ENCODE results near the gene MYLK4.

Gene MYLK4

DNA sequence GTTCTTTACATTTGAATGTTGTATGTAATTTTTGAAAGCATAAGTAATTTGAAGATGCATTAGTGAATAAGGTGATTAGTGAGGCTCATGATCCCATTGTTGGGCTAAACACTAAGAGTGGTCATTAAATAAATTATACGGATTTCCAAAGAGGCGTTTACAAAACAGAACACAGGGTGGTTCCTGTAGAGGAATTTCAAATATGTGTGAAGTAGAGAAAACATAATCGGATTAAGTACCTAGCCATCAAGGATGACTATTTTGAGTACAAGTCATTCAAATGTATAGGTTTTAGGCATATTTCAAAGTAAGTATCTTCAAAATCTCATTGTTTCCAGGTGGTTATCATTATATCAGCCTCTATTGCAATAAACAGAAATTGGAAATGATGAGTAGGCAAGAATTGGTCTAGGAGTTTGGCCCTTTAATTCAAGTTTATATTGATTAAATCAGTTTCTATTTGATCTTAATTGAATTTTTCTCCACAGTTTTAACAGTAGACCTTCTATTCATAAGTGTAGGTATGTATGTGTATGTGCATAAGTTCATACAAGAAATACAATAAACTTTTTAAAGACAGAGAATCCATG lies 94.8 kb downstream of the MYLK4 start:
- Histone ChIP-seq H3K4me2 (ENCODE audit: low read length, poor library complexity, severe bottlenecking) (no peak overlapping the region), H3K4ac (ENCODE audit: low read depth in 1 of 2, low read length in 2 of 2) (no peak overlapping the region), H2AK5ac (ENCODE audit: low read length, severe bottlenecking) (no peak overlapping the region), H2BK12ac (ENCODE audit: low read length in 2 of 2) (no peak overlapping the region), H3K9me3 (ENCODE audit: control insufficient read depth, low read length) (peaks cover 13% of the 10 kb centered on the region), H3K36me3 (ENCODE audit: control insufficient read depth in 1 of 2, insufficient read depth in 2 of 2, low read depth in 1 of 2, low read length in 2 of 2) (no peaks in the 10 kb centered on the region), H4K8ac (ENCODE audit: low read length) (no peak overlapping the region), H3K9ac (ENCODE audit: low read length) (no peak overlapping the region), H4K91ac (ENCODE audit: low read length) (no peak overlapping the region), H2BK15ac (ENCODE audit: low read depth, poor library complexity, severe bottlenecking) (no peak overlapping the region), H2BK5ac (ENCODE audit: low read depth, low read length, poor library complexity, severe bottlenecking) (no peak overlapping the region), H3K23ac (ENCODE audit: low read length in 2 of 2) (no peak overlapping the region), H3K18ac (ENCODE audit: low read depth in 1 of 2, low read length in 2 of 2) (no peak overlapping the region), H3K14ac (ENCODE audit: low read length in 2 of 2) (no peak overlapping the region), H3K4me3 (ENCODE audit: insufficient read depth in 1 of 2, low read depth in 1 of 2, low read length in 2 of 2) (no peak overlapping the region), H3K27me3 (ENCODE audit: control insufficient read depth in 1 of 2, insufficient read depth in 1 of 2, low read length in 2 of 2) (no peaks in the 10 kb centered on the region), H2AFZ (ENCODE audit: low read depth, low read length) (no peak overlapping the region), H3K4me1 (ENCODE audit: control insufficient read depth, insufficient read depth, low read depth, low read length) (peaks cover 3% of the 10 kb centered on the region), H3K79me1 (replicated peaks; ENCODE audit: low read length, poor library complexity, severe bottlenecking) (no peaks in the 10 kb centered on the region), H2BK120ac (ENCODE audit: low read depth, low read length) (no peak overlapping the region), H3K27ac (ENCODE audit: low read length, poor library complexity, severe bottlenecking) (no peak overlapping the region)
- no peak for DNase-seq
- WGBS, result 44% methylated on average over 3 of the region's 3 CpGs

DNA sequence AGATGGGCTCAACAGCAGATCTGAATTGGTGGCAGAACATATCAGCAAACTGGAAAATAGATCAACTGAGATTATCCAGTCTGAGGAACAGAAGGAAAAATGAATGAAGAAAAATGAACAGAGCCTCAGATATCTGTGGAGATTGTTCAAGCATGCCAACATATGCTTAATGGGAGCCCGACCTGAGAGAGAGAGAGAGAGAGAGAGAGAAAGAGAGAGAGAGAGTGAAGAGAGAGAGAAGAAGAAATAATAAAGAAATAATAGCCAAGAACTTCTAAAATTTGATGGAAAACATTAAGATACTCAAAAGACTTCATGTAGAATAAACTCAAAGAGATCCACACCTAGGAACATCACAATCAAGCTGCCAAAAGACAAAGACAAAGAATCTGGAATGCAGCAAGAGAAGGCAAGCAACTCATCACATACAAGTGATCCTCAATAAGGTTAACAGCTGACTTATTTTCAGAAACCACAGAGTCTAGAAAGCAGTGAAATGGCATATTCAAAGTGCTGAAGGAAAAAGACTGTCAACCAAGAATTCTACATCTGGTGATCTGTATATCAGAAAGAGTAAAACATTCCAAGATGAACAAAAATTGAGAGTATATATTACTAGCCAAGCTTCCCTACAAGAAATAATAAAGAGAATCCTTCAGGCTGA lies 97.2 kb downstream of the MYLK4 start:
- Histone ChIP-seq H3K36me3 (ENCODE audit: control insufficient read depth in 1 of 2, insufficient read depth in 2 of 2, low read depth in 1 of 2, low read length in 2 of 2) (no peaks in the 10 kb centered on the region), H3K79me1 (replicated peaks; ENCODE audit: low read length, poor library complexity, severe bottlenecking) (no peaks in the 10 kb centered on the region), H4K8ac (ENCODE audit: low read length) (no peak overlapping the region), H3K4me3 (ENCODE audit: insufficient read depth in 1 of 2, low read depth in 1 of 2, low read length in 2 of 2) (no peak overlapping the region), H2BK15ac (ENCODE audit: low read depth, poor library complexity, severe bottlenecking) (no peak overlapping the region), H3K27ac (ENCODE audit: low read length, poor library complexity, severe bottlenecking) (no peak overlapping the region), H3K18ac (ENCODE audit: low read depth in 1 of 2, low read length in 2 of 2) (no peak overlapping the region), H2BK12ac (ENCODE audit: low read length in 2 of 2) (no peak overlapping the region), H3K27me3 (ENCODE audit: control insufficient read depth in 1 of 2, insufficient read depth in 1 of 2, low read length in 2 of 2) (no peaks in the 10 kb centered on the region), H2AK5ac (ENCODE audit: low read length, severe bottlenecking) (no peak overlapping the region), H3K4ac (ENCODE audit: low read depth in 1 of 2, low read length in 2 of 2) (no peak overlapping the region), H2BK120ac (ENCODE audit: low read depth, low read length) (no peak overlapping the region), H2AFZ (ENCODE audit: low read depth, low read length) (no peak overlapping the region), H3K14ac (ENCODE audit: low read length in 2 of 2) (no peak overlapping the region), H3K9me3 (ENCODE audit: control insufficient read depth, low read length) (peaks cover 13% of the 10 kb centered on the region), H2BK5ac (ENCODE audit: low read depth, low read length, poor library complexity, severe bottlenecking) (no peak overlapping the region), H3K4me2 (ENCODE audit: low read length, poor library complexity, severe bottlenecking) (no peak overlapping the region), H3K9ac (ENCODE audit: low read length) (no peak overlapping the region), H3K23ac (ENCODE audit: low read length in 2 of 2) (no peak overlapping the region), H3K4me1 (ENCODE audit: control insufficient read depth, insufficient read depth, low read depth, low read length) (no peaks in the 10 kb centered on the region), H4K91ac (ENCODE audit: low read length) (no peak overlapping the region)
- no peak for DNase-seq
- WGBS, result no CpG with 5 or more reads among the region's 1 CpG

DNA sequence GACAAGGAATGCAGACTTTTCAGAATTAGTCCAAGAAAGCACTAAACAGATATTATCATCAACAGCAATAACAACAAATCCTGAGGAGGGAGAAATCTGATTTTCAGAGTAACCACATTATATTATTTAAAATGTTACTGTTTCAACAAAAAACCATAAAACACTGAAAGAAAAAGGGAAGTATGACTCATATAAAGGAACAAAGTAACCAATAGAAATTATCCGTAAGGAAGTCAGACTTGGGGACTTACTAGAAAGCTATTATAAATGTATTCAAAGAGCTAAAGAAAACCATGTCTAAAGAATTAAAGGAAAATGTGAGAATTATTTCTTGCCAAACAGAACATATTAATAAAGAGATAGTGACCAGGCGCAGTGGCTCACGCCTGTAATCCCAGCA lies 98.1 kb downstream of the MYLK4 start:
- no peak overlapping the region for H2BK120ac ChIP-seq (ENCODE audit: low read depth, low read length)
- H3K4ac ChIP-seq (ENCODE audit: low read depth in 1 of 2, low read length in 2 of 2), result no peak overlapping the region
- no peak overlapping the region for H3K4me2 ChIP-seq (ENCODE audit: low read length, poor library complexity, severe bottlenecking)
- H2BK5ac ChIP-seq (ENCODE audit: low read depth, low read length, poor library complexity, severe bottlenecking), result no peak overlapping the region
- no peak overlapping the region for H3K23ac ChIP-seq (ENCODE audit: low read length in 2 of 2)
- no peak overlapping the region for H4K8ac ChIP-seq (ENCODE audit: low read length)
- H3K14ac ChIP-seq (ENCODE audit: low read length in 2 of 2), result no peak overlapping the region
- no peak overlapping the region for H4K91ac ChIP-seq (ENCODE audit: low read length)
- H2BK15ac ChIP-seq (ENCODE audit: low read depth, poor library complexity, severe bottlenecking), result no peak overlapping the region
- H2AK5ac ChIP-seq (ENCODE audit: low read length, severe bottlenecking), result no peak overlapping the region
- H3K18ac ChIP-seq (ENCODE audit: low read depth in 1 of 2, low read length in 2 of 2), result no peak overlapping the region
- no peak overlapping the region for H3K9ac ChIP-seq (ENCODE audit: low read length)
- H3K36me3 ChIP-seq (ENCODE audit: control insufficient read depth in 1 of 2, insufficient read depth in 2 of 2, low read depth in 1 of 2, low read length in 2 of 2), result no peaks in the 10 kb centered on the region
- H3K79me1 ChIP-seq (replicated peaks; ENCODE audit: low read length, poor library complexity, severe bottlenecking), result no peaks in the 10 kb centered on the region
- no peak overlapping the region for H3K27ac ChIP-seq (ENCODE audit: low read length, poor library complexity, severe bottlenecking)
- no peaks in the 10 kb centered on the region for H3K27me3 ChIP-seq (ENCODE audit: control insufficient read depth in 1 of 2, insufficient read depth in 1 of 2, low read length in 2 of 2)
- no CpG with 5 or more reads among the region's 3 CpGs for WGBS
- DNase-seq, result no peak
- no peak overlapping the region for H3K4me3 ChIP-seq (ENCODE audit: insufficient read depth in 1 of 2, low read depth in 1 of 2, low read length in 2 of 2)
- H3K4me1 ChIP-seq (ENCODE audit: control insufficient read depth, insufficient read depth, low read depth, low read length), result no peaks in the 10 kb centered on the region
- H2BK12ac ChIP-seq (ENCODE audit: low read length in 2 of 2), result no peak overlapping the region
- no peak overlapping the region for H2AFZ ChIP-seq (ENCODE audit: low read depth, low read length)
- H3K9me3 ChIP-seq (ENCODE audit: control insufficient read depth, low read length), result peaks cover 13% of the 10 kb centered on the region

DNA sequence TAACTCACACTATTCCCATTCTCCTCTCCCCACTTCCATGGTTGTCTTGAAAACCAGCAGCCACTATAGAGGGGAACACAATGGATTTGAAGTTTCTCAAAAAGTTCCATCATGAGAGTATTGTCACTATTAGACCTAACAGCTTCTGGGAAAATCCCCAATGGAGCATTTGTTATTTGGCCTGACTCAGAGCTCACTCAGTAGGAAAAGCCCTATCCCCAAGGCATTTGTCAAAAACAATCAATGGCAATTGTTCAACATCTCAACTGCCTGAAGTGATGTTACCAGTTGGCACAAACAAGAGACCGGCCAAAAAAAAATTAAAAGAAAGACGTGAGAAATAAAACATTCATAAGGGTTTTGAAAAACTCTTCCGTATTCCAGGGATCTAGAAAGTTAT lies 98.8 kb downstream of the MYLK4 start:
- H3K9me3 ChIP-seq (ENCODE audit: control insufficient read depth, low read length), result peaks cover 13% of the 10 kb centered on the region
- H3K18ac ChIP-seq (ENCODE audit: low read depth in 1 of 2, low read length in 2 of 2), result no peak overlapping the region
- no peak overlapping the region for H3K4me3 ChIP-seq (ENCODE audit: insufficient read depth in 1 of 2, low read depth in 1 of 2, low read length in 2 of 2)
- no peak overlapping the region for H2BK12ac ChIP-seq (ENCODE audit: low read length in 2 of 2)
- H3K23ac ChIP-seq (ENCODE audit: low read length in 2 of 2), result no peak overlapping the region
- no peak overlapping the region for H3K9ac ChIP-seq (ENCODE audit: low read length)
- H3K14ac ChIP-seq (ENCODE audit: low read length in 2 of 2), result no peak overlapping the region
- H4K8ac ChIP-seq (ENCODE audit: low read length), result no peak overlapping the region
- no peak for DNase-seq
- 90% methylated on average over 3 of the region's 3 CpGs for WGBS
- H3K79me1 ChIP-seq (replicated peaks; ENCODE audit: low read length, poor library complexity, severe bottlenecking), result no peaks in the 10 kb centered on the region
- no peak overlapping the region for H3K4me2 ChIP-seq (ENCODE audit: low read length, poor library complexity, severe bottlenecking)
- H2BK120ac ChIP-seq (ENCODE audit: low read depth, low read length), result no peak overlapping the region
- no peak overlapping the region for H3K27ac ChIP-seq (ENCODE audit: low read length, poor library complexity, severe bottlenecking)
- no peak overlapping the region for H2BK5ac ChIP-seq (ENCODE audit: low read depth, low read length, poor library complexity, severe bottlenecking)
- H2AK5ac ChIP-seq (ENCODE audit: low read length, severe bottlenecking), result no peak overlapping the region
- peaks cover 0 to 4% of the 10 kb centered on the region in 2 experiments for H3K27me3 ChIP-seq (ENCODE audit: control insufficient read depth in 1 of 2, insufficient read depth in 1 of 2, low read length in 2 of 2)
- no peak overlapping the region for H4K91ac ChIP-seq (ENCODE audit: low read length)
- H2BK15ac ChIP-seq (ENCODE audit: low read depth, poor library complexity, severe bottlenecking), result no peak overlapping the region
- no peaks in the 10 kb centered on the region for H3K36me3 ChIP-seq (ENCODE audit: control insufficient read depth in 1 of 2, insufficient read depth in 2 of 2, low read depth in 1 of 2, low read length in 2 of 2)
- H2AFZ ChIP-seq (ENCODE audit: low read depth, low read length), result no peak overlapping the region
- no peaks in the 10 kb centered on the region for H3K4me1 ChIP-seq (ENCODE audit: control insufficient read depth, insufficient read depth, low read depth, low read length)
- no peak overlapping the region for H3K4ac ChIP-seq (ENCODE audit: low read depth in 1 of 2, low read length in 2 of 2)
